ENCODE data around the gene MAPK8IP1. TPM values are rescaled to one million over a fixed set of nuclear protein-coding genes. Genes with fewer than 3 reads are reported as not detected.

MAPK8IP1 gene
- polyA plus RNA-seq, 1 donor from 2014 or later = 58.8 TPM

DNA sequence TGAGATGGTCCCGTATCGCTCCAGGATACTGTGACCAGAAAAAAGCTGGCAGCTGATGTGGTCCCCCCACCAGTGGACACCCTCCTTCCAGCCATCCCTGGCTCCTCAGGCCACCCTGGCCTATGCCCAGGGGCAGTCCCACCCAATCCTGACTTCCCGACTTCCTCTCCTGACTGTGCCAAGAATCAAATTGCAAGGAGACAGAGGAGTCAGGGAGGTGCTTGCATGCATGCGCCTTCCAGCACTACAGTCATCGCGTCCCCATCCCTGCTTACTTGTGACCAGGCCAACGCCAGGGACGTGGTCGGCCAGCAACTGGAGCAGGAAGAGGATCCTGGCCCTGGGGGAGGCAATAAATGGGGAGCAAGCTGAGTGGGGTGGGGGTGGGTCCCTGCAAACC lies 25.2 kb downstream of the MAPK8IP1 start:
- Histone ChIP-seq H3K9me2 (ENCODE audit: insufficient read depth, low read length) (no peaks in the 10 kb centered on the region), H3K9me3 (ENCODE audit: low read length) (no peaks in the 10 kb centered on the region), H3K27ac (ENCODE audit: low read length) (no peak overlapping the region), H3K36me3 (ENCODE audit: insufficient read depth, low read length) (no peaks in the 10 kb centered on the region), H3F3A (ENCODE audit: insufficient read depth, low read length, poor library complexity, severe bottlenecking) (no peaks in the 10 kb centered on the region), H3K9ac (ENCODE audit: low read length) (no peak overlapping the region), H3K79me2 (replicated peaks; ENCODE audit: insufficient read depth, low read length) (no peaks in the 10 kb centered on the region), H3K4me3 (ENCODE audit: low read length) (no peak overlapping the region), H3K27me3 (ENCODE audit: insufficient read depth, low read depth, low read length) (no peaks in the 10 kb centered on the region), H4K20me1 (ENCODE audit: insufficient read depth) (no peaks in the 10 kb centered on the region), H2AFZ (ENCODE audit: low read depth, low read length) (no peak overlapping the region), H3K4me2 (ENCODE audit: low read length) (no peak overlapping the region)
- no peak for TF ChIP-seq TAF1 (IDR thresholded peaks at IDR 0.05; ENCODE audit: low read depth)
- TF ChIP-seq, protein P1, sequence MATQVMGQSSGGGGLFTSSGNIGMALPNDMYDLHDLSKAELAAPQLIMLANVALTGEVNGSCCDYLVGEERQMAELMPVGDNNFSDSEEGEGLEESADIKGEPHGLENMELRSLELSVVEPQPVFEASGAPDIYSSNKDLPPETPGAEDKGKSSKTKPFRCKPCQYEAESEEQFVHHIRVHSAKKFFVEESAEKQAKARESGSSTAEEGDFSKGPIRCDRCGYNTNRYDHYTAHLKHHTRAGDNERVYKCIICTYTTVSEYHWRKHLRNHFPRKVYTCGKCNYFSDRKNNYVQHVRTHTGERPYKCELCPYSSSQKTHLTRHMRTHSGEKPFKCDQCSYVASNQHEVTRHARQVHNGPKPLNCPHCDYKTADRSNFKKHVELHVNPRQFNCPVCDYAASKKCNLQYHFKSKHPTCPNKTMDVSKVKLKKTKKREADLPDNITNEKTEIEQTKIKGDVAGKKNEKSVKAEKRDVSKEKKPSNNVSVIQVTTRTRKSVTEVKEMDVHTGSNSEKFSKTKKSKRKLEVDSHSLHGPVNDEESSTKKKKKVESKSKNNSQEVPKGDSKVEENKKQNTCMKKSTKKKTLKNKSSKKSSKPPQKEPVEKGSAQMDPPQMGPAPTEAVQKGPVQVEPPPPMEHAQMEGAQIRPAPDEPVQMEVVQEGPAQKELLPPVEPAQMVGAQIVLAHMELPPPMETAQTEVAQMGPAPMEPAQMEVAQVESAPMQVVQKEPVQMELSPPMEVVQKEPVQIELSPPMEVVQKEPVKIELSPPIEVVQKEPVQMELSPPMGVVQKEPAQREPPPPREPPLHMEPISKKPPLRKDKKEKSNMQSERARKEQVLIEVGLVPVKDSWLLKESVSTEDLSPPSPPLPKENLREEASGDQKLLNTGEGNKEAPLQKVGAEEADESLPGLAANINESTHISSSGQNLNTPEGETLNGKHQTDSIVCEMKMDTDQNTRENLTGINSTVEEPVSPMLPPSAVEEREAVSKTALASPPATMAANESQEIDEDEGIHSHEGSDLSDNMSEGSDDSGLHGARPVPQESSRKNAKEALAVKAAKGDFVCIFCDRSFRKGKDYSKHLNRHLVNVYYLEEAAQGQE (IDR thresholded peaks at IDR 0.05; ENCODE audit: borderline replicate concordance) = no peak
- TF ChIP-seq MXI1 (conservative IDR thresholded peaks at IDR 0.05; ENCODE audit: poor library complexity, severe bottlenecking) = no peak
- TF ChIP-seq RAD21 (conservative IDR thresholded peaks at IDR 0.05) = no peak
- no peak for TF ChIP-seq POLR2AphosphoS5 (IDR thresholded peaks at IDR 0.05)
- no peak for TF ChIP-seq SMC3 (conservative IDR thresholded peaks at IDR 0.05; ENCODE audit: poor library complexity)
- TF ChIP-seq, protein P2, sequence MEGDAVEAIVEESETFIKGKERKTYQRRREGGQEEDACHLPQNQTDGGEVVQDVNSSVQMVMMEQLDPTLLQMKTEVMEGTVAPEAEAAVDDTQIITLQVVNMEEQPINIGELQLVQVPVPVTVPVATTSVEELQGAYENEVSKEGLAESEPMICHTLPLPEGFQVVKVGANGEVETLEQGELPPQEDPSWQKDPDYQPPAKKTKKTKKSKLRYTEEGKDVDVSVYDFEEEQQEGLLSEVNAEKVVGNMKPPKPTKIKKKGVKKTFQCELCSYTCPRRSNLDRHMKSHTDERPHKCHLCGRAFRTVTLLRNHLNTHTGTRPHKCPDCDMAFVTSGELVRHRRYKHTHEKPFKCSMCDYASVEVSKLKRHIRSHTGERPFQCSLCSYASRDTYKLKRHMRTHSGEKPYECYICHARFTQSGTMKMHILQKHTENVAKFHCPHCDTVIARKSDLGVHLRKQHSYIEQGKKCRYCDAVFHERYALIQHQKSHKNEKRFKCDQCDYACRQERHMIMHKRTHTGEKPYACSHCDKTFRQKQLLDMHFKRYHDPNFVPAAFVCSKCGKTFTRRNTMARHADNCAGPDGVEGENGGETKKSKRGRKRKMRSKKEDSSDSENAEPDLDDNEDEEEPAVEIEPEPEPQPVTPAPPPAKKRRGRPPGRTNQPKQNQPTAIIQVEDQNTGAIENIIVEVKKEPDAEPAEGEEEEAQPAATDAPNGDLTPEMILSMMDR (IDR thresholded peaks at IDR 0.05; ENCODE audit: poor library complexity, severe bottlenecking) = no peak
- TF ChIP-seq EZH2 (IDR thresholded peaks at IDR 0.05; ENCODE audit: borderline replicate concordance, insufficient read depth, low read length, poor library complexity, severe bottlenecking) = no peak
- no peak for TF ChIP-seq EP300 (conservative IDR thresholded peaks at IDR 0.05; ENCODE audit: poor library complexity, severe bottlenecking)

DNA sequence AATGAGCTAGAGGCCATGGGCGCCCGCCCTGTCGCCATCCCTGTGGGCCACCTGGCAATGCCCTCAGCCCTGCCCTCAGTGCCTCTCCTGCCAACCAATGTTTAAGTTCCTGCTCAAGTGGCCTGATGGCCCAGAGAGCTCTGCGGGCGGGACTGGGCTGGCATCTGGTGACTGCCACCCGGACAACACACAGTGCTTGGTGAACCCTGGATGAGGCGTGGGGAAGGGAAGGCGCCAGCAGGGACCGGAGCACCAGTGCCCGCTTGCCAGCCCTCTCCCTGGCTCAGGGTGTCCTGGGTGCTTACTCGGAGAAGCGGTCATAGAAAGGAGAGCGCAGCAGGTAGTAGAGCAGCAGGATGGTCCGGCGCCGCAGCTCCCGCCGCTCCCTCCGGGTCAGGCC lies 28.1 kb downstream of the MAPK8IP1 start:
- H3K79me2 ChIP-seq (replicated peaks; ENCODE audit: insufficient read depth, low read length) = peaks cover 6% of the 10 kb centered on the region
- H3K36me3 ChIP-seq (ENCODE audit: insufficient read depth, low read length) = no peaks in the 10 kb centered on the region
- H3K27me3 ChIP-seq (ENCODE audit: insufficient read depth, low read depth, low read length) = no peaks in the 10 kb centered on the region
- no peak overlapping the region for H3K9ac ChIP-seq (ENCODE audit: low read length)
- H3K27ac ChIP-seq (ENCODE audit: low read length) = no peak overlapping the region
- H3K9me3 ChIP-seq (ENCODE audit: low read length) = no peaks in the 10 kb centered on the region
- H3F3A ChIP-seq (ENCODE audit: insufficient read depth, low read length, poor library complexity, severe bottlenecking) = peaks cover 7% of the 10 kb centered on the region
- no peak overlapping the region for H3K4me2 ChIP-seq (ENCODE audit: low read length)
- no peak overlapping the region for H2AFZ ChIP-seq (ENCODE audit: low read depth, low read length)
- no peaks in the 10 kb centered on the region for H4K20me1 ChIP-seq (ENCODE audit: insufficient read depth)
- H3K9me2 ChIP-seq (ENCODE audit: insufficient read depth, low read length) = no peaks in the 10 kb centered on the region
- H3K4me3 ChIP-seq (ENCODE audit: low read length) = no peak overlapping the region
- no peak for TF ChIP-seq EP300 (conservative IDR thresholded peaks at IDR 0.05; ENCODE audit: poor library complexity, severe bottlenecking)
- no peak for TF ChIP-seq RAD21 (conservative IDR thresholded peaks at IDR 0.05)
- no peak for TF ChIP-seq POLR2AphosphoS5 (IDR thresholded peaks at IDR 0.05)
- TF ChIP-seq, protein P2 (IDR thresholded peaks at IDR 0.05; ENCODE audit: poor library complexity, severe bottlenecking) = no peak
- no peak for TF ChIP-seq MXI1 (conservative IDR thresholded peaks at IDR 0.05; ENCODE audit: poor library complexity, severe bottlenecking)
